Panc1 (cell line): ENCODE data around the gene SSH2.

Experiments used
- POLR2AphosphoS5 ChIP-seq: IDR thresholded peaks from 2 replicates; pipeline ENCODE4 v1.6.1; 2012; ENCODE audit warnings: mild to moderate bottlenecking, low read depth, low read length, moderate library complexity
- SIN3A ChIP-seq: IDR thresholded peaks from 2 replicates; pipeline ENCODE4 v1.6.1; 2012; ENCODE audit warnings: low read depth, mild to moderate bottlenecking, low read length, moderate library complexity, borderline replicate concordance; ENCODE audit not compliant: insufficient read depth
- TCF7L2 ChIP-seq: IDR thresholded peaks from 2 replicates; pipeline ENCODE4 v1.6.1; 2011; ENCODE audit warnings: mild to moderate bottlenecking, low read depth, low read length, inconsistent platforms
- TF ChIP-seq, protein P1 (sequence below), 2 experiments: IDR thresholded peaks; 2 replicates each; pipeline ENCODE4 v1.6.1; 2011 to 2012; ENCODE audit warnings: low read depth in 2 of 2, control low read depth in 1 of 2, low read length in 1 of 2, mild to moderate bottlenecking in 1 of 2, moderate library complexity in 1 of 2; ENCODE audit not compliant: insufficient read depth in 1 of 2
- TF ChIP-seq, protein P2 (sequence below): fragments of 450-650 bp; IDR thresholded peaks from 2 replicates; pipeline ENCODE4 v1.5.1; 2017; ENCODE audit warnings: mild to moderate bottlenecking

DNA sequence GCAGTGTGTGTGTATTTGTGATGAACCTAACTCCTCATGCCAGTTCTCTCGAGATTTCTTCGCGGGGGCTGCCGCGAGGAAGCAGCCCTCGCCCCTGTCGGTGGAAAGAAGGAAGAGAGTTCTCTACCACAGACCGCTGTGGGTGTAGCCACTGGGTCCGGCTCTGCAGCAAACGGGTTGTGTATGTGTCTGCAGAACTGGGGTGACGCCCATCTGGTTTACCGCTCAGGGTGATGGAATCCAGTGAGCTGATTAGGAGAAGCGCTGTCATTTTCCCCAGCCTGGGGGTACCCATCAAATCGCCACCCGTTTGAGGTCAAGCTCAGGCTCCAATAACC is 315.0 kb downstream of the SSH2 start:
- TF ChIP-seq, protein P1, sequence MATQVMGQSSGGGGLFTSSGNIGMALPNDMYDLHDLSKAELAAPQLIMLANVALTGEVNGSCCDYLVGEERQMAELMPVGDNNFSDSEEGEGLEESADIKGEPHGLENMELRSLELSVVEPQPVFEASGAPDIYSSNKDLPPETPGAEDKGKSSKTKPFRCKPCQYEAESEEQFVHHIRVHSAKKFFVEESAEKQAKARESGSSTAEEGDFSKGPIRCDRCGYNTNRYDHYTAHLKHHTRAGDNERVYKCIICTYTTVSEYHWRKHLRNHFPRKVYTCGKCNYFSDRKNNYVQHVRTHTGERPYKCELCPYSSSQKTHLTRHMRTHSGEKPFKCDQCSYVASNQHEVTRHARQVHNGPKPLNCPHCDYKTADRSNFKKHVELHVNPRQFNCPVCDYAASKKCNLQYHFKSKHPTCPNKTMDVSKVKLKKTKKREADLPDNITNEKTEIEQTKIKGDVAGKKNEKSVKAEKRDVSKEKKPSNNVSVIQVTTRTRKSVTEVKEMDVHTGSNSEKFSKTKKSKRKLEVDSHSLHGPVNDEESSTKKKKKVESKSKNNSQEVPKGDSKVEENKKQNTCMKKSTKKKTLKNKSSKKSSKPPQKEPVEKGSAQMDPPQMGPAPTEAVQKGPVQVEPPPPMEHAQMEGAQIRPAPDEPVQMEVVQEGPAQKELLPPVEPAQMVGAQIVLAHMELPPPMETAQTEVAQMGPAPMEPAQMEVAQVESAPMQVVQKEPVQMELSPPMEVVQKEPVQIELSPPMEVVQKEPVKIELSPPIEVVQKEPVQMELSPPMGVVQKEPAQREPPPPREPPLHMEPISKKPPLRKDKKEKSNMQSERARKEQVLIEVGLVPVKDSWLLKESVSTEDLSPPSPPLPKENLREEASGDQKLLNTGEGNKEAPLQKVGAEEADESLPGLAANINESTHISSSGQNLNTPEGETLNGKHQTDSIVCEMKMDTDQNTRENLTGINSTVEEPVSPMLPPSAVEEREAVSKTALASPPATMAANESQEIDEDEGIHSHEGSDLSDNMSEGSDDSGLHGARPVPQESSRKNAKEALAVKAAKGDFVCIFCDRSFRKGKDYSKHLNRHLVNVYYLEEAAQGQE (IDR thresholded peaks at IDR 0.05; ENCODE audit: insufficient read depth in 1 of 2, low read depth in 2 of 2, low read length in 1 of 2), result no peak
- no peak for TF ChIP-seq SIN3A
- TF ChIP-seq, protein P2, sequence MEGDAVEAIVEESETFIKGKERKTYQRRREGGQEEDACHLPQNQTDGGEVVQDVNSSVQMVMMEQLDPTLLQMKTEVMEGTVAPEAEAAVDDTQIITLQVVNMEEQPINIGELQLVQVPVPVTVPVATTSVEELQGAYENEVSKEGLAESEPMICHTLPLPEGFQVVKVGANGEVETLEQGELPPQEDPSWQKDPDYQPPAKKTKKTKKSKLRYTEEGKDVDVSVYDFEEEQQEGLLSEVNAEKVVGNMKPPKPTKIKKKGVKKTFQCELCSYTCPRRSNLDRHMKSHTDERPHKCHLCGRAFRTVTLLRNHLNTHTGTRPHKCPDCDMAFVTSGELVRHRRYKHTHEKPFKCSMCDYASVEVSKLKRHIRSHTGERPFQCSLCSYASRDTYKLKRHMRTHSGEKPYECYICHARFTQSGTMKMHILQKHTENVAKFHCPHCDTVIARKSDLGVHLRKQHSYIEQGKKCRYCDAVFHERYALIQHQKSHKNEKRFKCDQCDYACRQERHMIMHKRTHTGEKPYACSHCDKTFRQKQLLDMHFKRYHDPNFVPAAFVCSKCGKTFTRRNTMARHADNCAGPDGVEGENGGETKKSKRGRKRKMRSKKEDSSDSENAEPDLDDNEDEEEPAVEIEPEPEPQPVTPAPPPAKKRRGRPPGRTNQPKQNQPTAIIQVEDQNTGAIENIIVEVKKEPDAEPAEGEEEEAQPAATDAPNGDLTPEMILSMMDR, result no peak
- no peak; the same call in 1 of the 2 replicates for TF ChIP-seq POLR2AphosphoS5
- no peak for TF ChIP-seq TCF7L2
